K562 (cell line): Measurements from ENCODE around the gene ALDH16A1. TPM values are rescaled to one million over a fixed set of nuclear protein-coding genes. Genes with fewer than 3 reads are reported as not detected.

ENCODE experiments used
- ATAC-seq: fragments of 200-7000 bp; cut with Tn5 transposase; 3 replicates; pipeline ENCODE4 v1.9.1; 2020; ENCODE audit warnings: moderate library complexity
- BruUV-seq: library from RNA; stranded (reverse); fragments of 400-500 nt; replicated peaks from 2 replicates; lab custom pipeline; 2021; lab: Mats Ljungman, UMichigan
- CTCF ChIA-PET: fragments of 300-600 bp; formaldehyde crosslinking; extraction: SDS; loops from one replicate; lab custom pipeline; 2021; ENCODE audit warnings: low intra/inter-chr PET ratio; lab: Yijun Ruan, JAX
- POLR2A ChIA-PET: fragments of 300-600, 350-650 bp; sonication (Branson Sonifier 250); formaldehyde crosslinking; extraction: SDS; loops from one replicate; lab custom pipeline; 2021; ENCODE audit warnings: antibody characterized with exemption, inconsistent platforms; lab: Yijun Ruan, JAX
- DNase-seq, 4 experiments: peaks; one replicate each; pipeline versions ENCODE4 v3.0.0 to v3.0.0-alpha.2; 2011 to 2018; ENCODE audit warnings: low spot score in 3 of 4, mixed read lengths in 3 of 4; ENCODE audit errors: extremely low read depth in 1 of 4
- FAIRE-seq: peaks from 2 replicates; lab custom pipeline; 2011; peaks lifted over from hg19 to GRCh38; lab: Jason Lieb, UNC
- H2AFZ ChIP-seq: 2 replicates; pipeline ENCODE4 v1.6.0; 2011; ENCODE audit warnings: low read depth, low read length, control low read depth, inconsistent platforms
- H3K27ac ChIP-seq: fragments of 200-600 bp; 3 replicates; pipeline ENCODE4 v1.8.0; 2011; ENCODE audit warnings: low read depth, mild to moderate bottlenecking, control low read depth, inconsistent platforms, low read length, moderate library complexity, mixed read lengths; ENCODE audit errors: extremely low read depth
- H3K27me3 ChIP-seq, 2 experiments: fragments of 300-600 bp in 1 of 2; 2 replicates in 1 of 2; 3 replicates in 1 of 2; pipeline versions ENCODE4 v1.6.0 to v1.8.0; 2011; ENCODE audit warnings: inconsistent platforms in 2 of 2, low read length in 2 of 2, mild to moderate bottlenecking in 1 of 2, mixed read lengths in 1 of 2, moderate library complexity in 1 of 2; ENCODE audit not compliant: control insufficient read depth in 2 of 2, insufficient read depth in 2 of 2
- H3K36me3 ChIP-seq: fragments of 300-600 bp; 3 replicates; pipeline ENCODE4 v1.8.0; 2011; ENCODE audit warnings: mild to moderate bottlenecking, low read length, inconsistent platforms; ENCODE audit not compliant: control insufficient read depth, insufficient read depth
- H3K4me1 ChIP-seq, 2 experiments: fragments of 200-600 bp in 1 of 2; replicated peaks in 1 of 2; 2 replicates in 1 of 2; 3 replicates in 1 of 2; pipeline versions ENCODE4 v1.5.1 to v1.8.0; 2011; ENCODE audit warnings: inconsistent platforms in 2 of 2, low read length in 2 of 2, mild to moderate bottlenecking in 1 of 2, mixed read lengths in 1 of 2, moderate library complexity in 1 of 2; ENCODE audit not compliant: control insufficient read depth in 2 of 2, insufficient read depth in 2 of 2
- H3K4me2 ChIP-seq: 2 replicates; pipeline ENCODE4 v1.6.1; 2011; ENCODE audit warnings: low read length, control low read depth, inconsistent platforms, mixed read lengths; ENCODE audit not compliant: insufficient read depth
- H3K4me3 ChIP-seq: fragments of 200-600 bp; sonication (generic), shearing (Covaris generic); 2 replicates; pipeline ENCODE4 v1.5.1; 2016; ENCODE audit warnings: control low read depth, inconsistent platforms
- H3K79me2 ChIP-seq: fragments of 200-600 bp; 3 replicates; pipeline ENCODE4 v1.8.0; 2011; ENCODE audit warnings: low read length, inconsistent platforms; ENCODE audit not compliant: control insufficient read depth, insufficient read depth
- H3K9ac ChIP-seq, 2 experiments: 2 replicates each; pipeline versions ENCODE4 v1.6.0 to v1.6.1; 2011; ENCODE audit warnings: low read depth in 2 of 2, low read length in 2 of 2, control low read depth in 1 of 2, inconsistent platforms in 1 of 2, mild to moderate bottlenecking in 1 of 2, mixed read lengths in 1 of 2; ENCODE audit not compliant: insufficient read depth in 1 of 2
- H3K9me1 ChIP-seq: one replicate; pipeline ENCODE4 v1.6.0; 2011; ENCODE audit warnings: inconsistent platforms, mild to moderate bottlenecking, low read length, moderate library complexity; ENCODE audit not compliant: control insufficient read depth, insufficient read depth
- H3K9me3 ChIP-seq: replicated peaks from 2 replicates; pipeline ENCODE4 v1.5.1; 2011; ENCODE audit warnings: low read depth, low read length, inconsistent platforms; ENCODE audit not compliant: control insufficient read depth, insufficient read depth
- H4K20me1 ChIP-seq: replicated peaks from 2 replicates; pipeline ENCODE4 v1.6.1; 2011; ENCODE audit warnings: low read length, inconsistent platforms, mixed read lengths; ENCODE audit not compliant: control insufficient read depth, insufficient read depth
- DPF2 ChIP-seq: fragments of 450-650 bp; IDR thresholded peaks from 2 replicates; pipeline ENCODE4 v1.6.1; 2016
- EGR1 ChIP-seq: fragments of 450-650 bp; conservative IDR thresholded peaks from 2 replicates; pipeline ENCODE4 v1.6.1; 2017; ENCODE audit warnings: mild to moderate bottlenecking
- FOXA3 ChIP-seq, 2 experiments: fragments of 450-650 bp in 1 of 2; sonication (generic) in 1 of 2; formaldehyde crosslinking; IDR thresholded peaks in 1 of 2; conservative IDR thresholded peaks in 1 of 2; 2 replicates each; pipeline versions ENCODE4 v1.4.0 to v1.8.0; 2020 to 2022; ENCODE audit warnings: mild to moderate bottlenecking in 2 of 2, missing genetic modification reagents in 1 of 2
- NRF1 ChIP-seq, 2 experiments: fragments of 450-650 bp; IDR thresholded peaks in 1 of 2; conservative IDR thresholded peaks in 1 of 2; 2 replicates each; pipeline ENCODE4 v1.6.1; 2014; ENCODE audit warnings: mild to moderate bottlenecking in 2 of 2
- YY1 ChIP-seq, 3 experiments: IDR thresholded peaks; 2 replicates each; pipeline ENCODE4 v1.6.1; 2011; ENCODE audit warnings: low read length in 2 of 3, mild to moderate bottlenecking in 2 of 3, moderate library complexity in 2 of 3, borderline replicate concordance in 1 of 3, control low read depth in 1 of 3, low read depth in 1 of 3; ENCODE audit not compliant: insufficient read depth in 3 of 3, insufficient replicate concordance in 2 of 3, control insufficient read depth in 1 of 3, insufficient read length in 1 of 3; ENCODE audit errors: extremely low read depth in 1 of 3
- WGBS: fragments of 100-300 bp; shearing (Covaris generic); methylation state at CpG from one replicate; pipeline ENCODE4 v1.1.6; 2016; ENCODE audit warnings: low coverage, mixed read lengths; ENCODE audit not compliant: insufficient coverage; ENCODE audit errors: missing lambda C conversion rate; 5-methylcytosine and 5-hydroxymethylcytosine counted together
- in situ Hi-C: fragments of 300-500 bp; cut with MboI; formaldehyde crosslinking; loops from 4 replicates; pipeline ENCODE4 v1.15.0; 2018; ENCODE audit warnings: inconsistent platforms, mixed read lengths
- intact Hi-C: fragments of 100-400 bp; cut with micrococcal nuclease; formaldehyde crosslinking; loops from 2 replicates; pipeline ENCODE4 v1.14.2; 2022
- polyA plus RNA-seq, 8 experiments: library from polyadenylated mRNA; depleted of rRNA in 4 of 8; stranded (reverse) in 5 of 8; unstranded in 3 of 8; fragments of >200 nt; fragmentation: Nextera tagmentation in 2 of 8; fragmentation: Illumina TruSeq in 1 of 8; extraction: Ambion mirVana in 2 of 8; extraction: Trizol in 1 of 8; gene quantifications; 2 replicates each; pipeline versions ENCODE4 v1.2.1 to v1.2.3, GENCODE V29; 2011 to 2014; ENCODE audit warnings: inconsistent platforms in 1 of 8, missing spikeins in 1 of 8
- total RNA-seq, 7 experiments: library from RNA; depleted of rRNA in 6 of 7; stranded (reverse); fragments of >200 nt in 6 of 7; fragmentation: Illumina TruSeq in 2 of 7; extraction: Trizol in 2 of 7; gene quantifications; 2 replicates each; pipeline versions ENCODE4 v1.2.1 to v1.2.3, GENCODE V29; 2011 to 2021; ENCODE audit warnings: low replicate concordance in 1 of 7
- TF ChIP-seq, protein P1 (sequence below): fragments of 250-450 bp; sonication (Bioruptor Pico); IDR thresholded peaks from 2 replicates; pipeline ENCODE4 v1.8.0; 2021; ENCODE audit warnings: borderline replicate concordance, mild to moderate bottlenecking, moderate library complexity; ENCODE audit not compliant: poor library complexity, severe bottlenecking

ALDH16A1 gene
- total and polyA plus RNA-seq, 9 of the 15 experiments (the other 6 are each of a cell fraction or from before 2014, with no cell fraction given), result 2.2 to 52.2 (median 7.6) TPM

DNA sequence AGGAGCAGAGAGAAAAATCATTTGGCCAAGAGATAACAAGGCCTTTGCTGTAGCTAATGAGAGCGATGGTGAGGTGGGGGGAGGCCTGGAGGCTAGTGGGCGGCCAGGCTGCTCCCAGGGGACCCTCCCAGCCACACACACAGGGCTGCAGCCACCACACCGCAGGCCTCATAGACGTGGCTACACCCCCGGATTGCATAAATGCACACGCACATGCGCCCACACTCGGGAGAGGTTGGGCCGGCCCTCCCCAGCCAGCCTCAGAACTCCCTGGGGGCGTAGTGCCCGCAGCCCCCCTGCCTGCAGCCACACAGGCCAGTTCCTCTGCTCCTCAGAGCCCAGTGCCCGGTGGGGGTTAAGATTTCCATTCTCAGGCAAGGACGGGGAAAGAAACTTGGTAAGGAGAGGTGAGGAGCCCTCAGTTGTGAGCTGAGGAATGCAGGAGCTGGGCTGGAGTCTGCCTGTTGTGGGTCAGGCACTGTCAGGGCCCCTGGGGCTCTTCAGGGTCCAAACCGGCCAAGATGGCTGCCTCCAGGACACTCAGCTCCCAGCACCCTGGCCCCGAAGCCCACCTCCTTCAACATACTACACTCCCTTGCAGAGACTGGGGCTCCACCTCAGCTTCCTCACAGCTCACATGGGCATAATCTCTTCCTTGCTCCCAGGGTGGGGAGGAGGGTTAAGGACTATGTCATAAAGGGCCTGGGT, 37.8 kb upstream of the ALDH16A1 start:
- Histone ChIP-seq H3K9me1 (no peaks in the 10 kb centered on the region), H3K9ac (peak overlapping the region in 1 of 2 experiments; percentile 83; a peak in 2 of 4 replicates), H3K4me2 (no peak overlapping the region), H3K9me3 (no peaks in the 10 kb centered on the region), H3K4me1 (peaks cover 16 to 36% of the 10 kb centered on the region in 2 experiments), H4K20me1 (no peaks in the 10 kb centered on the region), H2AFZ (peak overlapping the region; percentile 86), H3K27ac (no peak overlapping the region; the same call in 2 of the 3 replicates), H3K36me3 (no peaks in the 10 kb centered on the region), H3K27me3 (no peaks in the 10 kb centered on the region), H3K4me3 (no peak overlapping the region), H3K79me2 (no peaks in the 10 kb centered on the region)
- no peak for DNase-seq
- WGBS, result 46% methylated on average over 15 of the region's 15 CpGs
- ChIA-PET POLR2A (interaction anchor here (0.7 to 1.3 kb wide), 4 partner anchors 9 to 596 kb away, joined by 3 to 5 read pairs (median 3); no protein-coding TSS in a partner anchor), CTCF (no interaction called here)
- peak; percentile 74 for TF ChIP-seq EGR1
- no peak for TF ChIP-seq DPF2
- no peak for TF ChIP-seq FOXA3 (CRISPR knock-in tag; conservative IDR thresholded peaks at IDR 0.05 in 1 of 2, IDR thresholded peaks at IDR 0.05 in 1 of 2)
- peak; percentile 28 to 53; a peak in 3 of 4 replicates for TF ChIP-seq NRF1 (conservative IDR thresholded peaks at IDR 0.05 in 1 of 2, IDR thresholded peaks at IDR 0.05 in 1 of 2)
- TF ChIP-seq, protein P1, sequence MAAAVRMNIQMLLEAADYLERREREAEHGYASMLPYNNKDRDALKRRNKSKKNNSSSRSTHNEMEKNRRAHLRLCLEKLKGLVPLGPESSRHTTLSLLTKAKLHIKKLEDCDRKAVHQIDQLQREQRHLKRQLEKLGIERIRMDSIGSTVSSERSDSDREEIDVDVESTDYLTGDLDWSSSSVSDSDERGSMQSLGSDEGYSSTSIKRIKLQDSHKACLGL, result no peak
- peak in 1 of 3 experiments; percentile 54 for TF ChIP-seq YY1 (IDR thresholded peaks at IDR 0.05; ENCODE audit: borderline replicate concordance in 1 of 3, control insufficient read depth in 1 of 3, extremely low read depth in 1 of 3, insufficient read depth in 3 of 3, insufficient read length in 1 of 3, insufficient replicate concordance in 2 of 3, low read depth in 1 of 3, low read length in 2 of 3)
- intact Hi-C loops, result no loop called here
- no peak for FAIRE-seq
- peak; percentile 42 for ATAC-seq
- in situ Hi-C loops, result no loop called here
- no TSS peak for BruUV-seq
